SK-N-MC (cell line): Measurements from ENCODE around the gene LRBA.
A peak's percentile ranks its signal among the peaks of the same experiment; 100 is the strongest.

Experiments
- DNase-seq: peaks from one replicate; pipeline ENCODE4 v3.0.0-alpha.2; 2011; ENCODE audit warnings: low read depth, low spot score
- H3K27ac ChIP-seq: fragments of 200-600 bp; sonication (generic); 2 replicates; pipeline ENCODE4 v1.5.1; 2016; ENCODE audit warnings: mixed run types
- H3K36me3 ChIP-seq: fragments of 200-600 bp; sonication (generic); 2 replicates; pipeline ENCODE4 v1.6.1; 2017; ENCODE audit warnings: antibody characterized with exemption, low read length, mixed read lengths; ENCODE audit not compliant: insufficient read depth
- H3K4me3 ChIP-seq: fragments of 200-600 bp; sonication (generic); 2 replicates; pipeline ENCODE4 v1.5.1; 2016
- H3K9ac ChIP-seq: fragments of 200-600 bp; sonication (generic); 2 replicates; pipeline ENCODE4 v1.8.0; 2017; ENCODE audit warnings: mixed run types, mixed read lengths; ENCODE audit not compliant: insufficient read length
- H3K9me3 ChIP-seq: fragments of 200-600 bp; sonication (generic); 2 replicates; pipeline ENCODE4 v1.6.1; 2017; ENCODE audit warnings: low read depth, mild to moderate bottlenecking, antibody characterized with exemption, low read length, moderate library complexity, mixed read lengths
- EZH2 ChIP-seq: fragments of 200-600 bp; sonication (generic); IDR thresholded peaks from one replicate; pipeline ENCODE4 v1.6.1; 2017; ENCODE audit warnings: antibody characterized with exemption
- FOXP2 ChIP-seq: optimal IDR thresholded peaks from 2 replicates; pipeline ENCODE3; 2011; ENCODE audit warnings: mild to moderate bottlenecking, moderate library complexity; ENCODE audit not compliant: insufficient read depth; ENCODE audit errors: extremely low read length, control extremely low read depth
- POLR2AphosphoS5 ChIP-seq: IDR thresholded peaks from 2 replicates; pipeline ENCODE4 v1.6.1; 2012; ENCODE audit warnings: mild to moderate bottlenecking, low read depth, low read length, borderline replicate concordance

LRBA gene

DNA sequence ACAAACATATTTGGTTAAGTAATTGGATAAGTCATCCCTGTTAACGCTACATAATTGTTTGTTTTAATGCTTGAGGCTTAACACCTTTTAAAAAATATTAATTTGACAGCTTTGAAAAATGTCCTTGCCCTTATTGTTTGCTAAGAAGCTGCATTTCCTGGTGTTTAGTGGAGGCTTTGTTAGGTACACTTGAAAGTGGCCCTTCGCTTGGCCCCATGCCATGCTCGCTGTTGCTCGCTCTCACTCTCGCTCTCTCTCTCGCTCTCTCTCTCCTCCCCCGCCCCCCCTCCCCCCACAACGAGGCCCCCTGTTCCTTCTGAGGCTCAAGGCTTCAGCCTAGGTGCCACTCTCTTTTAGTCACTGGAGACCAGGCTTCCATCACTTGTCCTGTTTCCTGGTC is 797.3 kb downstream of the LRBA start:
- DNase-seq, result no peak
- peak overlapping the region; percentile 7; the same call in 1 of the 2 replicates for H3K4me3 ChIP-seq
- peak overlapping the region; percentile 60; the same call in 1 of the 2 replicates for H3K27ac ChIP-seq
- H3K9me3 ChIP-seq, result no peaks in the 10 kb centered on the region
- no peak overlapping the region for H3K9ac ChIP-seq
- TF ChIP-seq EZH2 (no peak), POLR2AphosphoS5 (no peak), FOXP2 (no peak)
- H3K36me3 ChIP-seq, result no peaks in the 10 kb centered on the region

GRCh38 chr4:150217192-150217591 is 797.9 kb downstream of the LRBA start:
- Histone ChIP-seq H3K27ac (peak overlapping the region; percentile 60; the same call in 1 of the 2 replicates), H3K4me3 (peak overlapping the region; percentile 7; the same call in 1 of the 2 replicates), H3K9ac (no peak overlapping the region), H3K9me3 (no peaks in the 10 kb centered on the region), H3K36me3 (no peaks in the 10 kb centered on the region)
- no peak for DNase-seq
- TF ChIP-seq FOXP2 (no peak), EZH2 (no peak), POLR2AphosphoS5 (no peak)

DNA sequence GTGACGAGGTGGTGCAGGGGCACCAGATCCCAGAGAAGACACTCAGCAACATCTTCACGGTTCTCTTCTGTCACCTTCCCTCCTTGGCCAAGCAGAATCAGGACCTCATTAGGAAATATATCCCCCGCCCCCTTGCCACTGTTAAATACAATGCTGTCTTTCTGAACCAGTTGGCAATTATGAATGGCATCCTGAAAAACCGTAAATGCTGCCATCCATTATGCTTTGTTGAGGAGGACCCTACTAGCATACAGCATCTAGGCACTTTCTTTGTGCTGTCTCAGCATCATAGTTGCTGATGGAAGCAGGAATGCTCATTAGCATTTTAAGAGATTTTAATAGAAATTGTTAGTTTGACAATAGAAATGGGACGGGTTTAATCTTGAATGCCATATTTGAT is 798.4 kb downstream of the LRBA start:
- H3K9me3 ChIP-seq, result no peaks in the 10 kb centered on the region
- no peak overlapping the region for H3K9ac ChIP-seq
- peak overlapping the region; percentile 60; the same call in 1 of the 2 replicates for H3K27ac ChIP-seq
- TF ChIP-seq EZH2 (no peak), POLR2AphosphoS5 (0 out of 2 replicates have a peak, but pooled peaks have one; percentile 35)
- no peak for DNase-seq
- peak overlapping the region; percentile 7; the same call in 1 of the 2 replicates for H3K4me3 ChIP-seq
- no peaks in the 10 kb centered on the region for H3K36me3 ChIP-seq

DNA sequence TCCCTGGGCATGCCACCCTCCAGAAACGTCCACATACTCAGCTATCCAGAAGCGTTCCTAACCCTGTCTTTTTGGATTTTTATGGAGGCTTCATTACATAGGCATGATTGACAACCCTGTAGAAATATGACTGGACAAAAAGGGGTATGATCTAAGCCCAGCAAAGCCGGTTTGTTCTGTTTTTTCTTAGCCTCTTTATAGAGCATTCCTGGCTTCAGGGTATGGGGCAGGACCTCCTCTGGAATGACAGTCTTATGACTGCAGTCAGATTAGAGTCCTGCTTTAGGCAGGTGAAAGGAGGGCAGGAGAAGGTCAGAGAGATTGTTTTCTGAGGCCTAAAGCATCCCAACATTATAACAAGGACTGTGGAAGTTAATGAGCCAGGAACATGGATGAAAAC is 799.5 kb downstream of the LRBA start:
- no peak for DNase-seq
- H3K27ac ChIP-seq, result no peak overlapping the region
- H3K9ac ChIP-seq, result no peak overlapping the region
- H3K36me3 ChIP-seq, result no peaks in the 10 kb centered on the region
- no peaks in the 10 kb centered on the region for H3K9me3 ChIP-seq
- no peak overlapping the region for H3K4me3 ChIP-seq
- no peak for TF ChIP-seq EZH2
- TF ChIP-seq POLR2AphosphoS5, result no peak
- TF ChIP-seq FOXP2, result no peak
